GM13977 (cell line): ENCODE data around the gene AKAP6.

ENCODE experiments used
- DNase-seq: peaks from one replicate; pipeline ENCODE4 v3.0.0; 2012; ENCODE audit warnings: low spot score
- in situ Hi-C: fragments of 300-500 bp; cut with MboI; formaldehyde crosslinking; loops from one replicate; pipeline ENCODE4 v1.12.0; 2022; ENCODE audit warnings: low sequenced_read_pairs, low pct_unique_long_range_greater_than_20kb, mixed read lengths, inconsistent platforms; ENCODE audit not compliant: unreplicated experiment
- TF ChIP-seq, protein P1 (sequence below): IDR thresholded peaks from 2 replicates; pipeline ENCODE4 v1.5.1; 2012; ENCODE audit warnings: mild to moderate bottlenecking, control low read depth; ENCODE audit not compliant: insufficient read depth; ENCODE audit errors: extremely low read depth, missing control alignments

The AKAP6 gene

DNA sequence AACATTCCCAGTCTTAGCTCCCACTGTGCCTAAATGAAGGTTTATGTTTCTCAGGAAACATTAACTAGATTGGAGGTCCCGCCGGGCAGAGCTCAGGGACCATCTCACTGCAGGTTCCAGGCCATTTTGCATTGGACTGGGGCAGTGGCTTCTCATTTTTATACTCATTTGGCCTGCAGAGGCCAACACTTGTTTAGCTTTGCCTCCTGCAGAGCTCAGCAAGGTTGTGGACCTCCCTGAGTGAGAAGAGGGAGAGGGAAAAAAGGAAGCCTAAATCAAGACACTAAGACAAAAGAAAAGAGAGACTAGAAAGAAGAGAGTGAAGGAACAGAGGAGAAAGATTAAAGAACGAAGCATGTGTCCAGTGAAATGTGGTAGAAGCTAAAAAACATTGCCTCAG lies 280.3 kb downstream of the AKAP6 start:
- in situ Hi-C loops = no loop called here
- TF ChIP-seq, protein P1, sequence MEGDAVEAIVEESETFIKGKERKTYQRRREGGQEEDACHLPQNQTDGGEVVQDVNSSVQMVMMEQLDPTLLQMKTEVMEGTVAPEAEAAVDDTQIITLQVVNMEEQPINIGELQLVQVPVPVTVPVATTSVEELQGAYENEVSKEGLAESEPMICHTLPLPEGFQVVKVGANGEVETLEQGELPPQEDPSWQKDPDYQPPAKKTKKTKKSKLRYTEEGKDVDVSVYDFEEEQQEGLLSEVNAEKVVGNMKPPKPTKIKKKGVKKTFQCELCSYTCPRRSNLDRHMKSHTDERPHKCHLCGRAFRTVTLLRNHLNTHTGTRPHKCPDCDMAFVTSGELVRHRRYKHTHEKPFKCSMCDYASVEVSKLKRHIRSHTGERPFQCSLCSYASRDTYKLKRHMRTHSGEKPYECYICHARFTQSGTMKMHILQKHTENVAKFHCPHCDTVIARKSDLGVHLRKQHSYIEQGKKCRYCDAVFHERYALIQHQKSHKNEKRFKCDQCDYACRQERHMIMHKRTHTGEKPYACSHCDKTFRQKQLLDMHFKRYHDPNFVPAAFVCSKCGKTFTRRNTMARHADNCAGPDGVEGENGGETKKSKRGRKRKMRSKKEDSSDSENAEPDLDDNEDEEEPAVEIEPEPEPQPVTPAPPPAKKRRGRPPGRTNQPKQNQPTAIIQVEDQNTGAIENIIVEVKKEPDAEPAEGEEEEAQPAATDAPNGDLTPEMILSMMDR = no peak
- DNase-seq = no peak

DNA sequence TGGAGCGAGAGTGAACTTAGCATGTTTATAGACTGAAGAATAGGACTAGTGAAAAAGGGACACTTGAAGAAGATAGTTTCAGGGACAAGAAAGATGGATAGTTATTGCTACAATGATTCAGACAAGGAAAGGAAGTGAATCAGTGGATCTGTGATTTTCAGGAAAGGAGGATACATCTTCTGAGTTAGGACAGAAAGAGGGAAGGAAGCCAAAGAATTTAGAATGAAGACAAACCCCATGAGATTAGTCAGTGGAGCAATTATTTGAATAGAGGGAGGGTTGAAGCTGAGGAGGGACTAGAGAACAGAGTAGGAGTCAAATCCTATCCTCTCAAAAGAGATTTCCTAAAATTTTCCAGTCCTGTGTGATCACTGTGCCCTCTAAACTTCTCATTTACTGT lies 282.7 kb downstream of the AKAP6 start:
- no peak for DNase-seq
- TF ChIP-seq, protein P1 = no peak
- in situ Hi-C loops = no loop called here

DNA sequence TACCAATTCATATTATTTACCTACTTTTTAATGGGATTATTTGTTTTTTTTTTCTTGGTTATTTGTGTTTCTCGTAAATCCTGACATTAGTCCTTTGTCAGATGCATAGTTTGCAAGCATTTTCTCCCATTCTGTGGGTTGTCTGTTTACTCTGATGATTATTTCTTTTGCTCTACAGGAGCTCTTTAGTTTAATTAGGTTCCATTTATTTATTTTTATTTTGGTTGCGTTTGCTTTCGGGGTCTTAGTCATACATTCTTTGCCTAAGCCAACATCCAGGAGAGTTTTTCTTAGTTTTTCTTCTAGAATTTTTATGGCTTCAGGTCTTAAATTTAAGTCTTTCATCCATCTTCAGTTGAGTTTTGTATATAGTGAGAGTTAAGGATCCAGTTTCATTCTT lies 289.9 kb downstream of the AKAP6 start:
- in situ Hi-C loops = no loop called here
- TF ChIP-seq, protein P1 = no peak
- DNase-seq = no peak

DNA sequence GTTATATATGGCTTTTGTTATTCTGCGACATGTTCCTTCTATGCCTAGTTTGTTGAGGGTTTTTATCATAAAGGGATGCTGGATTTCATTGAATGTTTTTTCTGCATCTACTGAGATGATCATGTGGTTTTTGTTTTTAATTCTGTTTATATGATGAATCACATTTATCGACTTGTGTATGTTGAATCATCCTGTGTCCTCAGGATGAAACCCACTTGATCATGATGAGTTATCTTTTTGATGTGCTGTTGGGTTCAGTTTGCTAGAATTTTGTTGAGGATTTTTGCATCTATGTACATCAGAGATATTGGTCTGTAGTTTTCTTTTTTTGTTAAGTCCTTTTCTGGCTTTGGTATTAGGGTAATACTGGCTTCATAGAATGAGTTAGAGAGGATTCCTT lies 291.2 kb downstream of the AKAP6 start:
- in situ Hi-C loops = no loop called here
- DNase-seq = no peak
- TF ChIP-seq, protein P1 = no peak

DNA sequence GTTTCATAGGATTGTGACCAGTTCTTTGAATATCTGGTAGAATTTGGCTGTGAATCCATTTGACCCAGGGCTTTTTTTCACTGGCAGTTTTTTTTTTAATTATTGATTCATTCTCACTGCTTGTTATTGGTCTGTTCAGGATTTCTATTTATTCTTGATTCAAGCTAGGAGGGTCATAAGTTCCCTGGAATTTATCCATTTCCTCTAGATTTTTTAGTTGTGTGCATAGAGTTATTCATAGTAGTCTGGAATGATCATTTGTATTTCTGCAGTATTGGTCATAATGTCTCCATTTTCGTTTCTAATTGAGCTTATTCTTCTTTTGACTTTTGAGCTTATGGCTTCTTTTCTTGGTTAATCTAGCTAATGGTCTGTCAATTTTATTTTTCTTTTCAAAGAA lies 291.6 kb downstream of the AKAP6 start:
- DNase-seq = no peak
- TF ChIP-seq, protein P1 = no peak
- in situ Hi-C loops = no loop called here

DNA sequence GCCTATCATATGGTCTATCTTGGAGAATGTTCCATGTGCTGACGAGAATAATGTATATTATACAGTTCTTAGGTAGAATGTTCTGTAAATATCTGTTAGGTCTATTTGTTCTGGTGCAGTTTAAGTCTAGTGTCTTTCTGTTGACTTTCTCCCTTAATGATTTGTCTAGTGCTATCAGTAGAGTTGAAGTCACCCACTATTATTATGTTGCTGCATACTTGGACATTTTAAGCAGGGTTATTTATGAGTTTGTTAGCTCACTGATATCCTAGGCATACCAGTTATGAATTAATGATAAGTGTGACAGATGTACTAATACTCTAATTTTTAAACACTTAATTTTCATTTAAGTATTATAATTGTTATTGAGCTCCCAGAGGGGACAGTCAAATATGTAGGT lies 292.5 kb downstream of the AKAP6 start:
- DNase-seq = no peak
- TF ChIP-seq, protein P1 = no peak
- in situ Hi-C loops = no loop called here

DNA sequence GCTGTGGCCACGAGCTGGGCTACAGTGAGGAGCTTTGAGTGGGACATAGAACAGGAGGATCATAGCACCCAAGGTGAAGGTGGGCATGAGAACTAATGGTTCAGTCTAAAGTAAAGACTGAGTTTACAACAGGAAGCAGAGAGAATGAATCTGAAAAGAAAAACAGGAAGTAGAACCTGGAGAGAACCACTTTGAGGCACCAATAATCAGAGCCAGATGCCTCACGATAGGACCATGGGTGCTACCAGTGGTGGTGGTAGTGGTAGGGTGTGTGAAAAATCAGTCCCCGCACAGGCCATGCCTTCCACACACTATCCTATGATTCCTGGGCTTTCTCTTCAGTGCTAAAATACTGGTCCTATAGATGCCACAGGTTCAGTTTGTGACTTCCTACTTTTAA lies 293.6 kb downstream of the AKAP6 start:
- DNase-seq = no peak
- TF ChIP-seq, protein P1 = no peak
- in situ Hi-C loops = no loop called here
